ENCODE measurements around the gene MERTK.

The MERTK gene

DNA sequence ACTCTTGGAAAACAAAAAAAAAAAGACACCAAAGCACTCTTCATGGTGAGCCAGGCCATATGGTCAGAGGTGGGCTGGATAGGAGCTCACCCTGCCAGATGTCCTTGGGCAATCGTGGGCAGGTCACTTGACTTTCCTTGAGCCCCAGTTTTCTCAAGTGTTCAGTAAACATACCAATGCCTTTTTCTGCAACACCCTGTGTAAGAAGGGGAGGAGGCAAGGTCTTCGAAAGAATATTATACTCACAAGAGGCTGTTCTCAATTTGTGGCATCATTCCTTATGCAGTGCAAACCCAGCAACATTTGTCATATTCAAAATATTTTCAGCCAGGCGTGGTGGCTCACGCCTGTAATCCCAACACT lies 133.8 kb downstream of the MERTK start:
- Histone ChIP-seq H3K4me2 (peak overlapping the region; percentile 18; the same call in 1 of the 2 replicates), H3K4me3 (IDR thresholded peaks at IDR 0.05; ENCODE audit: insufficient read depth, low read depth, low read length) (no peak overlapping the region), H3K27me3 (ENCODE audit: insufficient read depth, low read depth) (no peaks in the 10 kb centered on the region), H3K9ac (peak overlapping the region; percentile 13; the same call in 1 of the 2 replicates), H3K36me3 (ENCODE audit: insufficient read depth) (no peaks in the 10 kb centered on the region), H2AFZ (ENCODE audit: low read depth) (no peak overlapping the region), H3K79me2 (ENCODE audit: insufficient read depth, low read depth) (no peaks in the 10 kb centered on the region), H4K20me1 (ENCODE audit: insufficient read depth) (no peaks in the 10 kb centered on the region), H3K27ac (peak overlapping the region; percentile 77), H3K4me1 (ENCODE audit: low read depth, poor library complexity, severe bottlenecking) (peaks cover 49% of the 10 kb centered on the region)
- TF ChIP-seq, protein P1, sequence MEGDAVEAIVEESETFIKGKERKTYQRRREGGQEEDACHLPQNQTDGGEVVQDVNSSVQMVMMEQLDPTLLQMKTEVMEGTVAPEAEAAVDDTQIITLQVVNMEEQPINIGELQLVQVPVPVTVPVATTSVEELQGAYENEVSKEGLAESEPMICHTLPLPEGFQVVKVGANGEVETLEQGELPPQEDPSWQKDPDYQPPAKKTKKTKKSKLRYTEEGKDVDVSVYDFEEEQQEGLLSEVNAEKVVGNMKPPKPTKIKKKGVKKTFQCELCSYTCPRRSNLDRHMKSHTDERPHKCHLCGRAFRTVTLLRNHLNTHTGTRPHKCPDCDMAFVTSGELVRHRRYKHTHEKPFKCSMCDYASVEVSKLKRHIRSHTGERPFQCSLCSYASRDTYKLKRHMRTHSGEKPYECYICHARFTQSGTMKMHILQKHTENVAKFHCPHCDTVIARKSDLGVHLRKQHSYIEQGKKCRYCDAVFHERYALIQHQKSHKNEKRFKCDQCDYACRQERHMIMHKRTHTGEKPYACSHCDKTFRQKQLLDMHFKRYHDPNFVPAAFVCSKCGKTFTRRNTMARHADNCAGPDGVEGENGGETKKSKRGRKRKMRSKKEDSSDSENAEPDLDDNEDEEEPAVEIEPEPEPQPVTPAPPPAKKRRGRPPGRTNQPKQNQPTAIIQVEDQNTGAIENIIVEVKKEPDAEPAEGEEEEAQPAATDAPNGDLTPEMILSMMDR (conservative IDR thresholded peaks at IDR 0.05; ENCODE audit: low read depth, low read length): no peak

DNA sequence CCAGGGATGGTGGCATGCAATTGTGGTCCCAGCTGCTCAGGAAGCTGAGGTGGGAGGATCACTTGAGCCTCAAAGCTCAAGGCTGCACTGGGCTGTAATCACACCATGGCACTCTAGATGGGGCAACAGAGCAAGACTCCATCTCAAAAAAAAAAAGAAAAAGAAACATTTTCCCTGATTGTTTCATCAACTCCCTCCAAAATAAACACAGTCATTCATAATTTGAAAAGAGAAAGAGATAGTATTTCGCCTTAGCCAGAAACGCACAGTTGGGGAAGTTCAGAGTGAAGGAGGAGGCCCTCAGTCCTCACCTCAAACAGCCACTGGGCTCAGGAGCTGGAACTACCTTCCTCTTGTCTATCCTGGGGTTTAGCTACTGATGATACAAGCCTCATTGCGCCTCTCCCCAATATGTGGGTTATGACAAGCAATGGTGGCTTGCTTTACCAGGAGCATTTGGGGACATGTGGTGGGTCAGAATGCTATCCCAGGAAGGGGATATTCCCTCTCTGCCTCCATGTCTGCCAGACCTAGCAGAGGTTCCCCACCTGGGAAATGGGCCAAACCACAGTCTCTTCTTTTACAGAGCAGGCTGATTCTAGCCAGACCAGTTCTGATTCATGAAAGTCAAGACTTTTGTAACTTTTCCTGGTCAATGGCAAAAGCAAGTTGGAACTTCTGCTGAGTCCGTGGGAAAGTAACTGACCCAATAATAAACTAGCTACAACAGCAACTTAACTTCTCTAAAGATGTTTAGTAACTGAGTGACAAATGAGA lies 134.5 kb downstream of the MERTK start:
- Histone ChIP-seq H3K36me3 (ENCODE audit: insufficient read depth) (no peaks in the 10 kb centered on the region), H3K4me2 (peak overlapping the region; percentile 18), H3K4me3 (IDR thresholded peaks at IDR 0.05; ENCODE audit: insufficient read depth, low read depth, low read length) (no peak overlapping the region), H4K20me1 (ENCODE audit: insufficient read depth) (no peaks in the 10 kb centered on the region), H3K9ac (peak overlapping the region; percentile 13; the same call in 1 of the 2 replicates), H3K79me2 (ENCODE audit: insufficient read depth, low read depth) (no peaks in the 10 kb centered on the region), H3K27ac (peak overlapping the region; percentile 77), H2AFZ (ENCODE audit: low read depth) (no peak overlapping the region), H3K4me1 (ENCODE audit: low read depth, poor library complexity, severe bottlenecking) (peaks cover 49% of the 10 kb centered on the region), H3K27me3 (ENCODE audit: insufficient read depth, low read depth) (no peaks in the 10 kb centered on the region)
- TF ChIP-seq, protein P1 (conservative IDR thresholded peaks at IDR 0.05; ENCODE audit: low read depth, low read length): peak; percentile 42; the same call in 1 of the 2 replicates

DNA sequence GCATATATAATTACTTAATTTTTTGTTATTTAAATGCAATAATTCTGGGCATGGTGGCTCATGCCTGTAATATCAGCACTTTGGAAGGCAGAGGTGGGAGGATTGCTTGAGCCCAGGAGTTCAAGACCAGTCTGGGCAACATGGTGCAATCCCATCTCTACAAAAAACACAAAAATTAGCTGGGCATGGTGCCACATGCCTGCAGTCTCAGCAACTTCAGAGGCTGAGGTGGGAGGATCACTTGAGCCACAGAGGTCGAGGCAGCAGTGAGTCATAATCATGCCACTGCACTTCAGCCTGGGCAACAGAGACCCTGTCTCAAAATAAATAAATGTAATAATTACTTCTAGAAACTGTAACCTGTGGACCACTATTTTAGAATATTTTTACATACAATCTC lies 135.2 kb downstream of the MERTK start:
- Histone ChIP-seq H3K27ac (peak overlapping the region; percentile 77), H3K4me1 (ENCODE audit: low read depth, poor library complexity, severe bottlenecking) (peaks cover 49% of the 10 kb centered on the region), H3K27me3 (ENCODE audit: insufficient read depth, low read depth) (no peaks in the 10 kb centered on the region), H3K36me3 (ENCODE audit: insufficient read depth) (no peaks in the 10 kb centered on the region), H3K4me2 (peak overlapping the region; percentile 18), H3K79me2 (ENCODE audit: insufficient read depth, low read depth) (no peaks in the 10 kb centered on the region), H3K9ac (0 out of 2 replicates have a peak overlapping the region, but pooled peaks have one; percentile 13), H3K4me3 (IDR thresholded peaks at IDR 0.05; ENCODE audit: insufficient read depth, low read depth, low read length) (no peak overlapping the region), H4K20me1 (ENCODE audit: insufficient read depth) (no peaks in the 10 kb centered on the region), H2AFZ (ENCODE audit: low read depth) (no peak overlapping the region)
- TF ChIP-seq, protein P1 (conservative IDR thresholded peaks at IDR 0.05; ENCODE audit: low read depth, low read length): no peak

DNA sequence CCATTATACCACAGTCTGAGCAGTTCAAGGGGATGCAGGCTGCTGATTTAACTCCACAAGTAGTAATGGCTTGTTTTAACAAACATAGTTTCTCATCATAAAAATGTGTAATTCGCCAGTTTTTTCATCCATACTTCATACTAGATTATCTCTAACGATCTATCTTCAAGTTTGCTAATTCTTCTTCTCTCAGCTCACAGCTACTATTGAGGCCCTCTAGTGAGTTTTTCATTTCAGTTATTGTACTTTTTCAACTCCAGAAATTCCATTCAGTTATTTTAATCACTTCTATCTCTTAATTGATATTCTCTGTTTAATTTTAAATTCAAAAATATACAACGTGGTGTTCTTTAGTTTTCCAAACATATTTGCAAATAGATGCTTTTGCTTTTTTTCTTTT lies 136.5 kb downstream of the MERTK start:
- no peak overlapping the region for H3K27ac ChIP-seq
- peaks cover 49% of the 10 kb centered on the region for H3K4me1 ChIP-seq (ENCODE audit: low read depth, poor library complexity, severe bottlenecking)
- no peaks in the 10 kb centered on the region for H4K20me1 ChIP-seq (ENCODE audit: insufficient read depth)
- no peaks in the 10 kb centered on the region for H3K27me3 ChIP-seq (ENCODE audit: insufficient read depth, low read depth)
- TF ChIP-seq, protein P1 (conservative IDR thresholded peaks at IDR 0.05; ENCODE audit: low read depth, low read length): no peak
- H3K4me2 ChIP-seq: no peak overlapping the region
- no peaks in the 10 kb centered on the region for H3K79me2 ChIP-seq (ENCODE audit: insufficient read depth, low read depth)
- H3K9ac ChIP-seq: no peak overlapping the region
- no peaks in the 10 kb centered on the region for H3K36me3 ChIP-seq (ENCODE audit: insufficient read depth)
- no peak overlapping the region for H3K4me3 ChIP-seq (IDR thresholded peaks at IDR 0.05; ENCODE audit: insufficient read depth, low read depth, low read length)
- H2AFZ ChIP-seq (ENCODE audit: low read depth): no peak overlapping the region

Measured in KMS-11 (cell line).